ENCODE data around the gene KDM4C.

Gene KDM4C

DNA sequence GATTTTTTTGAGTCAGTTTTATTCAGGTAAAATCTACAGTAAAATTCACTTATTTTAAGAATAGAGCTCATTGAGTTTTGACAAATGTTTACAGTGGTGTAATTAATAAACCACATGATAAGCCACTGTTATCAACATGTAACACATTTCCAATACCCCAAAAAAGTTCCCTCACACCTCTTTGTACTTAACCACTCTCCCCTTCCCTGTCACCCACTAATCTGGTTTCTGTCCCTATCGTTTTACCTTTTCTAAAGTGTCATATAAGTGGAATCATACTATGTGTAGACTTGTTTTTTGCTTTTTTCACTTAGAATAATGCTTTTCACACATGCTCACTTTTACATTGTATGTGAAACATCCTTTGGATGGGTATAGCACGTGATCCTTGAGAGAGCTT is 127.2 kb downstream of the KDM4C start:
- TF ChIP-seq CTCF (IDR thresholded peaks at IDR 0.05; ENCODE audit: extremely low read depth, missing control alignments), result no peak
- no peak for DNase-seq (ENCODE audit: low spot score)

GRCh38 chr9:6887051-6887450 is 129.3 kb downstream of the KDM4C start:
- TF ChIP-seq CTCF (IDR thresholded peaks at IDR 0.05; ENCODE audit: extremely low read depth, missing control alignments), result no peak
- DNase-seq (ENCODE audit: low spot score), result no peak

- TF ChIP-seq CTCF (IDR thresholded peaks at IDR 0.05; ENCODE audit: extremely low read depth, missing control alignments), result no peak
- DNase-seq (ENCODE audit: low spot score), result no peak
Measured at GRCh38 chr9:6889868-6890267, 132.1 kb downstream of the KDM4C start.

DNA sequence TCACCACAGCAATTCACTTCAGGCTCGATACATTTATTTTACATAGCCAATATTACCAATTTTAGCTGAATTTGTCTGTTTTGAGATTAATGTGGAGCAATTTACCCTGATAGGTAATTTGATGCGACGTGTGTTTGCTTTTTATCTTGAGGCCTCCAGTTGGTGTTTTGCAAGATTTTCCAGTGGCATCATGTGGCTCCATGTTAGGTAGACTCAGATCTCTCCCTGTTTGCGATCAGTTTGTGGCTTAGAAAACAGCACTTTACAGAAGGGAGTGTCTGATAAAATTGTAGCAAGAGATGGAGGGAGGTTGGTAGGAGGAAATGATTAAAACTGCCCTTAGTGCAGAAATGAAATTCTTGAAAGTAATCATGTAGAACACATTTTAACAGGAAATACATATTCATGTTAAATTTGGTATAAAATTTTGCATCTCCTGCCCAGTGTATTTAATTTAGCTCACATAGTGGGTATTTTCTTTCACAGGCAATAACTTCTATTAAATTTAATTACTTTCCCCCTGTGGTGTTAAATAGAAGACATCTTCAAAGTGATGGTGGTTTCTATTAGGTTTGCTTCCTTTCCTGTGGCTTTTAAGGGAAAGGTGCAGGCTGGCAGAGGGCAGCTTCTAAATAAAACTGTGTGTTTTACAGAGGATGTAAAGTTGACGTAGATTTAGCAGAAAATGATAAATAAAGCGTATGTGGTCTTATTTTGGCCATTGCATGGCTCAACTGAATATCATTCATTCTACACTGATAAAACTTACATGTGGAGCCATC is 135.8 kb downstream of the KDM4C start:
- no peak for TF ChIP-seq CTCF (IDR thresholded peaks at IDR 0.05; ENCODE audit: extremely low read depth, missing control alignments)
- DNase-seq (ENCODE audit: low spot score), result no peak

DNA sequence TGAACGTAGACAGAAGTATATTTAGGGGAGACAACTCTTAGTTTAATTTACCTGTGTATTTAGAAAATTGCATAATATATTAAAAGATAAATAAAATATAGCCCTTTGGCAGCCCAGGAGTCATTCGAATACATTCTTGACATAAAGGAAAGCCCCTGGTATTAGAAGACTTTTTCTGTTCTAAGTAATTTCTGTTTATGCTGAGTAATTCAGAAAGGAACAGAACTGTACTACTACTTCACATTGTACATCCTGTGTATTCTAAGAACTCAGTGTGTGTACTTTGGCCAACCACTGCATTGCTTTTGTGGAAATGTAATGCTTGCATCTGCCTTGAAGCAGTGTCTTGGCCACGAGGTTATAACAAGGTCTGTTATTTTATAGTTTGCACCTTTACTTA is 136.4 kb downstream of the KDM4C start:
- no peak for TF ChIP-seq CTCF (IDR thresholded peaks at IDR 0.05; ENCODE audit: extremely low read depth, missing control alignments)
- peak; percentile 49 for DNase-seq (ENCODE audit: low spot score)

GRCh38 chr9:6895754-6896153 is 138.0 kb downstream of the KDM4C start:
- no peak for TF ChIP-seq CTCF (IDR thresholded peaks at IDR 0.05; ENCODE audit: extremely low read depth, missing control alignments)
- DNase-seq (ENCODE audit: low spot score), result no peak

- no peak for DNase-seq (ENCODE audit: low spot score)
- no peak for TF ChIP-seq CTCF (IDR thresholded peaks at IDR 0.05; ENCODE audit: extremely low read depth, missing control alignments)
Measured at GRCh38 chr9:6896562-6896961, 138.8 kb downstream of the KDM4C start.

Data from GM20000 (cell line).